NCI-H1048 (cell line): Measurements from ENCODE around the gene SPART.
"Not testable (repeated sequence)": the region's sequence is repeated elsewhere in the genome, so short reads cannot be mapped to it uniquely, and the experiment has no call there.

Experiments used
- DNase-seq: peaks from one replicate; lab custom pipeline; 2025; lab: John Stamatoyannopoulos, UW

SPART gene

GRCh38 chr13:36313047-36313969 lies 32.9 kb downstream of the SPART start:
- no peak for DNase-seq

GRCh38 chr13:36310417-36311108 lies 35.6 kb downstream of the SPART start:
- DNase-seq = no peak

GRCh38 chr13:36302289-36302688 lies 43.9 kb downstream of the SPART start:
- no peak for DNase-seq

- DNase-seq = not testable (repeated sequence)
Measured at GRCh38 chr13:36299469-36299868, 46.7 kb downstream of the SPART start.

- no peak for DNase-seq
Measured at GRCh38 chr13:36298535-36299068, 47.6 kb downstream of the SPART start.

GRCh38 chr13:36297366-36298338 lies 48.5 kb downstream of the SPART start, which contains the start of gene CCDC169:
CCDC169 (minus strand) TSS chr13:36297814; CDS start chr13:36297719, 95 bp downstream.
- DNase-seq = no peak

GRCh38 chr13:36294096-36294495 lies 52.1 kb downstream of the SPART start:
- no peak for DNase-seq

GRCh38 chr13:36293497-36293896 lies 52.7 kb downstream of the SPART start:
- DNase-seq = no peak

GRCh38 chr13:36288794-36289391 lies 57.3 kb downstream of the SPART start:
- no peak for DNase-seq

GRCh38 chr13:36286006-36286405 lies 60.2 kb downstream of the SPART start:
- DNase-seq = no peak

GRCh38 chr13:36282821-36283432 lies 63.3 kb downstream of the SPART start:
- DNase-seq = no peak

- no peak for DNase-seq
Measured at GRCh38 chr13:36275190-36276002, 70.8 kb downstream of the SPART start.

GRCh38 chr13:36273431-36273830 lies 72.8 kb downstream of the SPART start:
- DNase-seq = no peak

GRCh38 chr13:36261976-36262375 lies 84.2 kb downstream of the SPART start:
- DNase-seq = no peak

GRCh38 chr13:36261011-36261410 lies 85.2 kb downstream of the SPART start:
- DNase-seq = no peak

- DNase-seq = no peak
Measured at GRCh38 chr13:36259361-36260137, 86.6 kb downstream of the SPART start.

GRCh38 chr13:36258831-36259230 lies 87.4 kb downstream of the SPART start:
- DNase-seq = no peak
